ENCODE data around the gene PLEKHA1. TPM values are rescaled to one million over a fixed set of nuclear protein-coding genes. Genes with fewer than 3 reads are reported as not detected.

Gene PLEKHA1
- total and polyA plus RNA-seq, 2 of the 4 experiments (the other 2 are of a cell fraction) = 7.2 to 9.5 TPM

- 0 out of 2 replicates have a peak, but pooled peaks cover 3% of the 10 kb centered on the region for H3K9me1 ChIP-seq (ENCODE audit: insufficient read depth, low read length)
- ATAC-seq (ENCODE audit: low read depth) (no peak), DNase-seq (no peak)
- no TSS peak for BruUV-seq (replicated peaks)
- no peak overlapping the region for H2BK20ac ChIP-seq (ENCODE audit: low read depth, low read length)
- dilution Hi-C loops (cut with HindIII; ENCODE audit: low sequenced_read_pairs, unreplicated experiment) (no loop called here), intact Hi-C loops (cut with micrococcal nuclease) (loop anchor here (5.0 kb wide), 1 partner anchor 47 kb away; no protein-coding TSS in a partner anchor), in situ Hi-C loops (cut with MboI; ENCODE audit: low sequenced_read_pairs) (no loop called here)
- no peak overlapping the region for H3K56ac ChIP-seq (ENCODE audit: extremely low read depth, insufficient read depth, low read length)
- no peak for TF ChIP-seq CTCF (conservative IDR thresholded peaks at IDR 0.05; ENCODE audit: low read depth, low read length)
- no peak for TF ChIP-seq BHLHE40 (IDR thresholded peaks at IDR 0.05; ENCODE audit: low read depth, low read length)
- TF ChIP-seq POLR2A (IDR thresholded peaks at IDR 0.05; ENCODE audit: low read depth, low read length) = no peak
- no peak for TF ChIP-seq FOS (IDR thresholded peaks at IDR 0.05; ENCODE audit: low read depth, low read length)
- no peak for TF ChIP-seq MAFK (IDR thresholded peaks at IDR 0.05; ENCODE audit: low read depth, low read length)
- TF ChIP-seq USF2 (IDR thresholded peaks at IDR 0.05; ENCODE audit: low read depth, low read length) = no peak
- no peak for TF ChIP-seq RAD21 (IDR thresholded peaks at IDR 0.05; ENCODE audit: low read length)
- H4K5ac ChIP-seq (ENCODE audit: low read depth, low read length) = no peak overlapping the region
- peak overlapping the region in 1 of 2 experiments; percentile 49; a peak in 1 of 4 replicates for H4K8ac ChIP-seq (ENCODE audit: low read depth in 2 of 2, low read length in 2 of 2)
- no peak overlapping the region for H3K18ac ChIP-seq (ENCODE audit: low read depth, low read length)
- H3K4me1 ChIP-seq (ENCODE audit: control insufficient read depth, insufficient read depth, low read length) = no peaks in the 10 kb centered on the region
- ChIA-PET POLR2A (ENCODE audit: unreplicated experiment) (interaction anchor here (0.7 kb wide), 1 partner anchor 263 kb away, joined by 3 read pairs; no protein-coding TSS in a partner anchor), CTCF (no interaction called here)
- H3K27me3 ChIP-seq (ENCODE audit: control insufficient read depth, insufficient read depth, low read length) = no peaks in the 10 kb centered on the region; the same call in 1 of the 2 replicates
- peak overlapping the region; percentile 100 for H3K4me3 ChIP-seq (ENCODE audit: insufficient read depth, low read depth, low read length)
- no peaks in the 10 kb centered on the region for H3K9me3 ChIP-seq (ENCODE audit: control insufficient read depth, insufficient read depth, low read length)
- peak overlapping the region; percentile 75; the same call in 1 of the 2 replicates for H3K9ac ChIP-seq (ENCODE audit: low read depth, low read length)
- H2AK5ac ChIP-seq (ENCODE audit: low read depth, low read length) = no peak overlapping the region
- peak overlapping the region; percentile 59; the same call in 1 of the 2 replicates for H2BK120ac ChIP-seq (ENCODE audit: low read depth, low read length)
- no peak overlapping the region for H2AK9ac ChIP-seq (replicated peaks; ENCODE audit: low read depth, low read length, poor library complexity)
- peaks cover 5 to 18% of the 10 kb centered on the region in 2 experiments; a peak in 3 of 4 replicates for H3K79me1 ChIP-seq (ENCODE audit: low read depth in 1 of 2, low read length in 2 of 2)
- H3K4me2 ChIP-seq (ENCODE audit: low read depth, low read length) = peak overlapping the region; percentile 75
- peak overlapping the region; percentile 94 for H2AFZ ChIP-seq (replicated peaks; ENCODE audit: low read length, poor library complexity)
- no peak overlapping the region for H4K91ac ChIP-seq (ENCODE audit: insufficient read depth, low read depth, low read length)
- H3K4ac ChIP-seq (ENCODE audit: low read depth, low read length) = no peak overlapping the region
- H2BK5ac ChIP-seq (ENCODE audit: low read depth, low read length, poor library complexity, severe bottlenecking) = no peak overlapping the region
- WGBS, 2 experiments (ENCODE audit: extremely low coverage in 2 of 2, insufficient read length in 1 of 2) = no CpG with 5 or more reads among the region's 7 CpGs
- H3K23ac ChIP-seq (ENCODE audit: low read depth, low read length) = no peak overlapping the region; the same call in 1 of the 2 replicates
- no peak overlapping the region for H2BK15ac ChIP-seq (ENCODE audit: low read depth, low read length)
- no peaks in the 10 kb centered on the region for H3K36me3 ChIP-seq (ENCODE audit: control insufficient read depth, insufficient read depth, low read length)
- no peaks in the 10 kb centered on the region for H4K20me1 ChIP-seq (ENCODE audit: insufficient read depth, low read length)
- no peak overlapping the region for H3K14ac ChIP-seq (replicated peaks; ENCODE audit: low read depth, low read length)
- H3K27ac ChIP-seq (ENCODE audit: insufficient read depth, low read length) = no peak overlapping the region
These were observed 1.2 kb downstream of the PLEKHA1 start for GRCh38 chr10:122375679-122376160.
